ENCODE results near the gene BFSP1. TPM values are rescaled to one million over a fixed set of nuclear protein-coding genes. Genes with fewer than 3 reads are reported as not detected.
A peak's percentile ranks its signal among the peaks of the same experiment; 100 is the strongest.

Gene BFSP1
- polyA plus RNA-seq, 4 donors, result 3.3 to 4.5 (median 4.0) TPM

GRCh38 chr20:17500826-17501225, 30.4 kb downstream of the BFSP1 start:
- DNase-seq (ENCODE audit: low read depth in 4 of 4, low spot score in 3 of 4), result no peak

- no peak for DNase-seq (ENCODE audit: low read depth in 4 of 4, low spot score in 3 of 4)
These were observed 30.9 kb downstream of the BFSP1 start for GRCh38 chr20:17500271-17500670.

DNA sequence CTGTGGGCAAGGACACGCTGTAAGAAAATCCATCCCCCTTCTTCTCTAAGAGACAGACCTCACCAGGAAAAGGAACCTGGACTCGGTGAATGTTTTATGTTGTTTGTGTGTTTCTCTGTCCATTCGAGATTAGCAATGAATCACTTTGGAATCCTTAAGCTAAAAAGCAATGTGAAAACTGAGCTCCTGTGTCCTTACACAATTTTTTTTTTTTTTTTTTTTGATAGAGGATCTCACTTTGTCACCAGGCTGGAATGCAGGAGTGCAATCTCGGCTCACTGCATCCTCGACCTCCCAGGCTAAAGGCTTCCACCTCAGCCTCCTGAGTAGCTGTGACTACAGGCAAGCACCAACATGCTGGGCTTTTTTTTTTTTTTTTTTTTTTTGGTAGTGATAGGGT, 32.1 kb downstream of the BFSP1 start:
- DNase-seq (ENCODE audit: low read depth in 4 of 4, low spot score in 3 of 4), result no peak

- no peak for DNase-seq (ENCODE audit: low read depth in 4 of 4, low spot score in 3 of 4)
These were observed 32.5 kb downstream of the BFSP1 start for GRCh38 chr20:17498641-17499040.

DNA sequence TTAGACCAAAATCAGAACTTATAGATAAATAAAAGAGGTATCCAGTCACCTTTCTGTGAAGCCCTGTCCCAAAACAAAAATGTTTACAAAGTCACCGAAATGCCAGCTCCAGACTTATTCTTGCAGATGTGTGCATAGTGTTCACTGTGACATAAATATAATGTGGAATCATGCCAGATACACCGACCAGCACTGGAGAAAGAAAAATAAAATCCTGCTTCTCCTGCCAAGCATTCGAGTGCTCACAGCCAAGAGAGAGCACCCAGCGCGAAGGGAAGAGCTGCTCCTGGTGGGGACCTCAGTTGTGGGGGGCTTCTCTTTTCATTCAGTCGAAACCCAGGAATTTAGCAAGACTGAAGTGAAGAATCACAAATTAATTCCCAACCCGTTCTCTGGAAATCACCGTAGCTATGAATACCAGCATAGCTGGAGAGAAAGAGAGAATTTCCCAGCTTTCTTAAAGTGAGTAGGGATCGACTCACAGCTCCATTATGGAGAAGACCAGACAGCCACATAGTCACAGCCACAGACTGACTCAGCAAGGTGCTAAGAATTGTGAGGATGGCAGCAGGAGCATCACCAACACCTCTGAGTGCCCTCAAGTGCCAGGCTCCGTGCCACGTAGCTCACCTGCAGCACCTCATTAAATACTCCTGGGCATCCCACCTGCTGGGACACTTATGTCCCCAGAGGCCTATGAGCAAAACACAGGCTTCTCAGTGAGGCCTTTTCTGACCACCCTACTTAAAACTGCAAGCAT, 33.2 kb downstream of the BFSP1 start:
- no peak for DNase-seq (ENCODE audit: low read depth in 4 of 4, low spot score in 3 of 4)

DNA sequence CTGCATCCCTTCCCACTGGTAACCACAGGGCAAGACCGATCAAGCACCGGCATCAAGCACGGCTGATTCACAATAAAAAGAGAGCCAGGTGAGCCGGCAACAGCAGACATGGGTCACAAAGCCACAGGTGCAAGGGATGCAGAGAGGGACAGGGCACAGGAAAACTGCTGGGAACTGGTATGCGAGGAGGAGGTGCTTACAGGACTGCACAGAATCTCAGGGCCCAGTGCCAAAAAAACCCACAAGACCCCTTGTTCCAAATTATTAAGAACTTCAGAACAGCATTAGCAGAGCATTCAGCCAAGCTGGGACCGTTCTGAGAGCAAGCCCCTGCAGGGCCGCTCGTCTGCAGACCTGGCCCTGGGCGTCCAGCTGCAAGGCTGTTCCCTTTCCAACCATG, 35.4 kb downstream of the BFSP1 start:
- DNase-seq (ENCODE audit: low read depth in 4 of 4, low spot score in 3 of 4), result no peak

- DNase-seq (ENCODE audit: low read depth in 4 of 4, low spot score in 3 of 4), result no peak
These were observed 37.0 kb downstream of the BFSP1 start for GRCh38 chr20:17494201-17494600.

DNA sequence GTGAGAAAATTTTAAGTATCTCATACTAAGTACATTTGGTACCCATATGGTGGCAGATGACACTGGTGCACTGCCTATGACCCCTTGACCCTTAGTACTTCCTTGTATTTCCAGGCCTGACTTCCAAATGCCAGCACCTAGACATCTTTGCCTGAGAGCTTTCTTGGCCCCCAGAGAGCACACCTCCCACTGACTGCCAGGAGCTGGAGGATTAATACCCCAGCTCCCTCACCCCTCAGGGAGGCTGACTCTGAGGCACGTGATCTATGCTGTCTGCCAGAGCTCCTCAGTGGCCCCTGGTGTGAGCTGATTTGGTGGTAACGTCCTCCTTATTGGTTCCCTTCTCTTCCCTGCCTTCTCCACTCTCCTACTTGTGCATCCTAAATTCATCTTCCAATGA, 38.0 kb downstream of the BFSP1 start:
- no peak for DNase-seq (ENCODE audit: low read depth in 4 of 4, low spot score in 3 of 4)

- no peak for DNase-seq (ENCODE audit: low read depth in 4 of 4, low spot score in 3 of 4)
These were observed 39.7 kb downstream of the BFSP1 start for GRCh38 chr20:17491488-17491887.

DNA sequence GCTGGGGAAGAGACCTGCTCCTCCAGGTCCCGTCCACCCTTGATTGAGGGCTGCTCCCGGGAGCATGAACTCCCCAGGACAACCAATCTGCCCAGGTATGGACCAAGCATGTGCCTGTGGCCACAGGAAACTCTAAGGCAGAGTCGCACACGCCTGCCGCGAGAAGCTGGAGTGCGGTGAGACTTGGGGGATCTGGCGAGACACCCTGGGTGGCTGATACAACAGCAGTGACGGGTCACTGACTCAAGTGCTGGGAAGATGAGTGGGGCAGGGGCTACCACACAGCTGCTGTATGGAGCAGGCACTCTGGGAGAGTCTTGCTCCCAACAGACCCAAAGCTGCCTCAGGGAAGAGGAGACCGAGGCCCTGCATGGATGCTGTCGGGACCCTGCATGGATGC, 40.1 kb downstream of the BFSP1 start:
- DNase-seq (ENCODE audit: low read depth in 4 of 4, low spot score in 3 of 4), result no peak

DNA sequence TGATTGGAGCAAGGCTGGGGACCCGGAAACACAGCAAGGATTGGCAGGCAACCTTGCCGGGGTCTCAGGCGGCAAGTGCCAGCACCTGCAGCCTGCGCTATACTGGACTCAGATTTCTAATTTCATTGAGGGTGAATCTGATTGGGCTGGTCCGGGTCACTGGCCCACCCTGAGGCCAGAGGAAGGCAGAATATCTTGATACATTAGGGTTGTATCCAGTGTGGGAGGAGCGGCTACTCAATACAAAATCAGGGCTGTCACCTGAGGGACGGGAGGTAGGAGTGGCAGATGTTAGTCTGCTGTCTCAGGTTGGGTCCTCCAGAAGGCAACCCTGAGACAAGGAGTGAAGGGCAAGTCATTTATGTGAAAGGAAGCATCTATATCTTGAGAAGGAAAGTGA, 40.7 kb downstream of the BFSP1 start:
- no peak for DNase-seq (ENCODE audit: low read depth in 4 of 4, low spot score in 3 of 4)

- no peak for DNase-seq (ENCODE audit: low read depth in 4 of 4, low spot score in 3 of 4)
These were observed 42.1 kb downstream of the BFSP1 start for GRCh38 chr20:17488916-17489600.

GRCh38 chr20:17485017-17485416, 46.2 kb downstream of the BFSP1 start:
- no peak for DNase-seq (ENCODE audit: low read depth in 4 of 4, low spot score in 3 of 4)

GRCh38 chr20:17482536-17482935, 48.6 kb downstream of the BFSP1 start:
- DNase-seq (ENCODE audit: low read depth in 4 of 4, low spot score in 3 of 4), result peak in 1 of 4 donors; percentile 14

GRCh38 chr20:17481661-17482060, 49.5 kb downstream of the BFSP1 start:
- no peak for DNase-seq (ENCODE audit: low read depth in 4 of 4, low spot score in 3 of 4)

DNA sequence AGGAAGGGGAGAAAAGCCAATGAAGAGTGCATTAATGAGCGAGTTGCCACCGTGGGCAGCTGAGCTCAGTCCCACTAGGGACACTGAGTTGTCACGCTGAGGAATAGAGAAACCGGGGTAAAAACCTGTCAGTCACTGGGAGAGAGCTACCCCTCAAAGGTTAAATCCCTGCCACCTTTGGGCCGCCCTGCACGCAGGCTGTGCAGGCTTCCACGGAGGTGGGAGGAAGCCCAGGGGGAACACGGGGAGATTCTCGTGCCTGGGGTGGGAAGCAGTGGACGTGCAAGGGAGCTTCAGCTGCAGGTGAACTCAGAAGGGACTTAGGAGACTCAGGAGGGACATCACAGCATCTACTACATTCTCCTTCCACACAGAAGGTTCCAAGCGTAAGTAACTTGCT, 50.5 kb downstream of the BFSP1 start:
- no peak for DNase-seq (ENCODE audit: low read depth in 4 of 4, low spot score in 3 of 4)

DNA sequence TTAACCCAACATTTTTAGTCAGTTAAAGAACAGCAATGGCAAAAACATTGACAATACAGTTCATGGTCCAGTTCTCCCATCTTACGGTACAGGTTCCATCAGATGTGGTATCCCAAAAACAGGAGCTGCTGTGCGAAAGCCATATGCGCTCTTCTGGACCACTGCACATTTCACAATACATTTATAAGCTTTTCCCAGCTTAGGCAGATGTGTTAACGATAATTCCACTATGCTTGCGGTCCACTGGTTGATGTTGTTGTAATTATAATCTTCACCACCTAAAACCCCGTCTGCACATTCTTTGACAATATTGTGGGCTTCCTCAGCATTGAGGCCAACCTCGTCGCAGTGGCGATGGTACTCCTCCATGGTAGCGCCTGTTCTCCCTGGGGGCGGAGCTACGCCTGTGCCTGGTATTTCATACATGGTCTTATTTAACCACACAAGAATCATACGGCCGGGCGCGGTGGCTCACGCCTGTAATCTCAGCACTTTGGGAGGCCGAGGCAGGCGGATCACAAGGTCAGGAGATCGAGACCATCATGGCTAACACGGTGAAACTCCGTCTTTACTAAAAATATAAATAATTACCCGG, 52.0 kb downstream of the BFSP1 start:
- DNase-seq (ENCODE audit: low read depth in 4 of 4, low spot score in 3 of 4), result no peak

DNA sequence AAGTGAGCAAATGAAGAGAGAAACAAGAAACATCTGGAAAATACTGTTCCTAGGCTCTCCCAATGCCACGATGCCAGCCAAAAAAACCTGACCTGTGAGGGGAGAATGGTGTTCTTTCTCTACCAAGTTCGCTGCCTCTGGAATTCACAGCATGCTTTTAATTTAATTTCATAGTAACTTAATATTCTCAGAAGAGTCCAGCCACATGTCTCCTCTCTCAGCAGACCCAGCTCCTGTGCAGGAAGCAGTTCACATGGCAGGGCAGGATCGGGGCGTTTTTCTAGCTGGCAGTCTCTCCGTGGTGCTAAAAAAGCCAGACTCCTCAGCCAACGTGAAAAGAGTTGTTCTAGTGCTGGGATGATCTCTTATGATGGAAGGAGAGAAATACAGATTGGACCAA, 57.5 kb downstream of the BFSP1 start:
- DNase-seq (ENCODE audit: low read depth in 4 of 4, low spot score in 3 of 4), result no peak

GRCh38 chr20:17471606-17472187, 59.5 kb downstream of the BFSP1 start:
- DNase-seq (ENCODE audit: low read depth in 4 of 4, low spot score in 3 of 4), result no peak

DNA sequence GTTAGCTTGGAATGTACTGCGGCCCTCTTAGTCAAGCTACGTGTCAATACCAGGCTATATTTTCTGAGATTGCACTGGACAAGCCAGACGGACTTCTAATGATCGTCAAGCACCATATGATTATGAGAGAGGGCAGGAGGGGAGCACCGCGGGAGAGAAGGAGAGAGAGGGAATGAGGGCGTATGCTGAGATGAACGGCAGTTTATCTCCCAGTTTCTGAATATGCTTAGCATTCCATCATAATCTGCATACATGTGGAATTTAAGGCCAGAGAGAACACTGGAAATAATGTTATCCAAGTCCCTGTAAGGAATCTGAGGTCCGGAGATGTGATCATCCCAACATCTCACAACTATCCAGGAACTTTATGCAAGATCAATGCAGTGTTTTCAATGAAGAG, 60.2 kb downstream of the BFSP1 start:
- DNase-seq (ENCODE audit: low read depth in 4 of 4, low spot score in 3 of 4), result no peak

DNA sequence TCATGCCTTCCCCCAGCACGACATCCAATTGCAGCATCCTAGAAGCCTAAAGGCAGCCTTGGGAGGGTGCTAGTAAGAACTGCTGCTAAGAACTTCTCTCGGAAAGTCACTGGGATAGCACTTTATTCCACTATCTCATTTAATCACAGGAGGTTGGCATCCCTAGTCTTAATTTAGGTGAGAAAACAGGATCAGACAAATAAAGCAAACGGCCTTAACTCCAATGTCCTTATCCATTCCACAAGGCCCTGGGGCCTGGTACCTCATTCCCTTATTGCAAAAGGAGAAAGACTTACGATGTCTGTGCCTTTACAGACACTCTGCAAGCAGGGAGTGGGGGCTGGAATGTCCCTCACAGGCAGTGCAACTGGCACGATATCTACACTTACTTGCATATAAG, 60.7 kb downstream of the BFSP1 start:
- no peak for DNase-seq (ENCODE audit: low read depth in 4 of 4, low spot score in 3 of 4)

All from right renal pelvis (tissue), 4 donors.